T-helper 1 cell treated with Interleukin-12 subunit alpha and Interleukin-12 subunit beta and Interleukin-4 antibody, amounts not matched to agents 30 μg/mL and 1 μg/mL, for 36 hours (primary cell): ENCODE measurements around the gene TADA3.
"Not testable (repeated sequence)": the region's sequence is repeated elsewhere in the genome, so short reads cannot be mapped to it uniquely, and the experiment has no call there.

Experiments
- H3K27ac Mint-ChIP-seq: one replicate; pipeline ENCODE4 v1.8.0; 2021; ENCODE audit warnings: mild to moderate bottlenecking, mixed read lengths
- H3K27me3 Mint-ChIP-seq: one replicate; pipeline ENCODE4 v1.8.0; 2021; ENCODE audit warnings: low read depth, mixed read lengths
- H3K36me3 Mint-ChIP-seq: one replicate; pipeline ENCODE4 v1.8.0; 2021; ENCODE audit warnings: low read depth, mixed read lengths
- H3K4me1 Mint-ChIP-seq: one replicate; pipeline ENCODE4 v1.8.0; 2021; ENCODE audit warnings: low read depth, mixed read lengths
- H3K4me3 Mint-ChIP-seq: one replicate; pipeline ENCODE4 v1.8.0; 2021; ENCODE audit warnings: mild to moderate bottlenecking, moderate library complexity, mixed read lengths
- H3K9me3 Mint-ChIP-seq: one replicate; pipeline ENCODE4 v1.8.0; 2021; ENCODE audit warnings: mixed read lengths

Gene TADA3

DNA sequence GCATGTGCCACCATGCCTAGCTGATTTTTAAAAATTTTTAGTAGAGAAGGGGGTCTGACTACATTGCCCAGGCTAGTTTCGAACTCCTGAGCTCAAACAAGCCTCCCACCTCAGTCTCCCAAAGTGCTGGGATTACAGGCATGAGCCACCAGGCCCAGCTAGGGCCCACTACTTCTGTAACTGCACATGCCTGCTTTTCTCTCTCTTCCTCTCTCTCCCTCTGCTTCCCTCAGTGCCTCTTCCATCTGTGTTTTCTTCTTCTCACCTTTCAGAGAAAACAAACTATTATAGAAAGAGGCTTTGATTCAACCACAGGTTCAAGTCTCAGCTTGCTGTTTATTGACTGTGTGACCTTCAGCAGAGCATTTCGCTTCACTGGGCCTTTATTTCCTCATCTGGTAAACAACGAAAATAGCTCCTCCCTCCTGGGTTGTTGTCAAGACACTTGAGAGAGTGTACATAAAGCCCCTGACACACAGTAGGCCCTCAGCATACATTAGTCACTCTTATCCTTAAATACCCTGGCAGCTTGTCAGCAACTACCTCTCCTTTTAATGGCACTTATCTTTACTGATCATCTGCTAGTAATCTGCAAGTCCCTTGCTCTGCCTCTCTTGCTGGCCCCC lies 10.2 kb downstream of the TADA3 start:
- Mint-ChIP-seq H3K27ac (peak overlapping the region; percentile 52), H3K27me3 (no peaks in the 10 kb centered on the region), H3K4me1 (peaks cover 45% of the 10 kb centered on the region), H3K9me3 (no peaks in the 10 kb centered on the region), H3K36me3 (peaks cover 46% of the 10 kb centered on the region), H3K4me3 (no peak overlapping the region)

DNA sequence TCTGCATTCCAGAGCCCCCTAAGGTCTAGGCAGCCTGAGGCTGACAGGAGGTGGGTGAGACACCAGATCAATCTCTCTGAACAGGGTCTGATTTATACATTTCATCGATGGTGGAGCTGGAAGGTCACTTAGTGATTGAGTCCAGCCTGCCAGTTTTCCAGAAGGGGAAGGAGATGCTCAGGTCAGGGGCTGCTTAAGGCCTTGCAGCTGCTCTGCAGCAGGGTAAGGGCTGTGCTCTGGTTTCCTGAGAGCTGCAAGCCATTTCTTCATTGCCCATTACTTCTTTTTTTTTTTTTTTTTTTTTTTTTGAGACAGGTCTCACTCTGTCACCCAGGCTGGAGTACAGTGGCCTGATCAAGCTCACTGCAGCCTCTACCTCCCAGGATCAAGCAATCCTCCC lies 10.7 kb downstream of the TADA3 start:
- Mint-ChIP-seq H3K27ac (peak overlapping the region; percentile 45), H3K4me3 (no peak overlapping the region)

DNA sequence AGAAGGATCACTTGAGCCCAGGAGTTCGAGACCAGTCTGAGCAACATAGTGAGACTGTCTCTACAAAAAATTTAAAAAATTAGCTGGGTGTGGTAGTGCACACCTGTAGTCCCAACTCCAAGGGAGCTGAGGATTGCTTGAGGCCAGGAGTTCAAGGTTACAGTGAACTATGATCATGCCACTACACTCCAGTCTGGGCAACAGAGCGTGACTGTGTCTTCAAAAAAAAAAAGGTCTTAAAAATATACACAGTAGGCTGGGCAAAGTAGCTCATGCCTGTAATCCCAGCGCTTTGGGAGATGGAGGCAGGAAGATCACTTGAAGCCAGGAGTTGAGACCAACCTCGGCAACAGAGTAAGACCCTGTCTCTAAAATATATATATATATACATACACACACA lies 11.4 kb downstream of the TADA3 start:
- no peaks in the 10 kb centered on the region for H3K9me3 Mint-ChIP-seq
- H3K36me3 Mint-ChIP-seq: peaks cover 38% of the 10 kb centered on the region
- H3K27ac Mint-ChIP-seq: peak overlapping the region; percentile 81
- no peaks in the 10 kb centered on the region for H3K27me3 Mint-ChIP-seq
- H3K4me3 Mint-ChIP-seq: no peak overlapping the region
- peaks cover 45% of the 10 kb centered on the region for H3K4me1 Mint-ChIP-seq

More for the DNA sequence above, 10.7 kb downstream of the TADA3 start:
- Mint-ChIP-seq H3K9me3 (no peaks in the 10 kb centered on the region), H3K27me3 (no peaks in the 10 kb centered on the region), H3K36me3 (peaks cover 42% of the 10 kb centered on the region), H3K4me1 (peaks cover 45% of the 10 kb centered on the region)

DNA sequence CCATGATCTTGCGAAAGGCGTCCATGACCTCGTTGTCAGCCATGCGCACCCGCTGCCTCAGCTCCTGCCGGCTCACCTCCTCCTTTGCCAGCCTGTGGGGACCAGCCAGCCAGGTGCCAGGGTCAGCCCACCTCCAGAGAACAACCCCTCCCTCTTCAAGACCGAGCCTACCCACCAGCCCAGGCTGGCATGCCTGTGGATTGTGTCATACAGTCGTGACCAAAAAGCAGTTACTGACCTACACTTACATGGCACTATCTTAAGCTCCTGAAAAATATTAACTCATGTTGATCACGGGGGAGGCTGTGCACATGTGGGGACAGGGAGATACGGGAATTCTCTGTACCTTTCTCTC lies 11.8 kb downstream of the TADA3 start:
- Mint-ChIP-seq H3K9me3 (no peaks in the 10 kb centered on the region), H3K4me1 (peaks cover 44% of the 10 kb centered on the region), H3K27me3 (no peaks in the 10 kb centered on the region), H3K4me3 (no peak overlapping the region), H3K36me3 (peaks cover 35% of the 10 kb centered on the region), H3K27ac (peak overlapping the region; percentile 81)

DNA sequence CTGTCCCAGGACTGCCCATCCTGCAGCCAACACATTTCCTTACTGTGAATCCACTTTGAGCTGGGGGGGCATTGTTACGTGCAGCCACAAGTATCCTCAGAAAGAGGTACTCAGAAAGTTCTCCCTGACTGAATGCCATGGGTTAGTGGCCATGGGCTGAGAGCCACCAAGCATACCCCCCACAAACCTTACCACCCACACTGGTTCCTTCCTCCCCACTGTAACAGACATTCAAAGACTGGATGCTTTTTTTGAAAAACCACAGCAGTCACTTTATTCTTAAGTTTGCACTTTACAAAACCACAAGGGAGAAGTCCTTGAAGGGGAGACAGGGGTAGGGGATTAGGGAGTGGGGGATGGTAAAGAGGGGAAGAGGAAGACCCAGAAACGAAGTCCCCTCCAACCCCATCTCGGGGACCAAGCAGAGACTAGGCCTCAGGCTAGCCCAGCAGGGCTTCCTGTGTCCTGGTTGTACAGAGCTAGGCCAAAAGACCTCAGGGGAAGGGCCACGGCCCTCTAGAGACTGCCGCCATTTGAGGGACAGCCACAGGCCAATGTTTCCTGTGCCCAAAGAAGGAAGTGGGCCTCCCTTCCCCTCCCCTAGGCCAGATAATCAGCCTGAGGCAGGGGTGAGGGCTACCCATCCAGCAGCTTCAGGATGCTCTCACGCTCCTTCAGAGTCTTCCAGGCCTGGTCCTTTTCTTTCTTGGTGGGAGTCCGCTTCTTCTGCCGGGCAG lies 12.4 kb downstream of the TADA3 start:
- H3K27me3 Mint-ChIP-seq: no peaks in the 10 kb centered on the region
- peak overlapping the region; percentile 12 for H3K4me3 Mint-ChIP-seq
- no peaks in the 10 kb centered on the region for H3K9me3 Mint-ChIP-seq
- H3K27ac Mint-ChIP-seq: peak overlapping the region; percentile 81
- peaks cover 31% of the 10 kb centered on the region for H3K36me3 Mint-ChIP-seq
- peaks cover 42% of the 10 kb centered on the region for H3K4me1 Mint-ChIP-seq

DNA sequence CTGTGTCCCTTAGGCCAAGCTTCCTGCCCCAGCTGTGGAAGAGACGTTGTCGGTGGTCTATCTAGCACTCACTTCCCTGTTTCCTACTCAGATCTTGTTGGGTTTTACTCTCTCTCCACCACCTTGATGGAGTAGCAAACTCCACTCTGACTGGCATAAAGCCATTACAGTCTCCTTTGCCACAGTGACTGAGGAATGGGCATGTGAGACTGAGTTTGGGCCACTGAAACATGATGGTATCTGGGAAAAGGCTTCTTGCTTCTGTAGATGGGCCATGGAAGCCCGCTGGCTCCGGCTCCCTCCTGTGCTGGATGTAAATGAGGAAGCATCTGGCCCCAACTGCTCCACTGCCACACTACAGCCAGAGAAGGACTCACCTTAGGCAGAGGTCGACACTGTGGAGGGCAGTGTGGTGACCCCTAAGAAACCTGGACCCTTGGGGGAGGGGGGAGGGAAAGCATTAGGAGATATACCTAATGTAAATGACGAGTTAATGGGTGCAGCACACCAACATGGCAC lies 13.1 kb downstream of the TADA3 start:
- Mint-ChIP-seq H3K27me3 (no peaks in the 10 kb centered on the region), H3K36me3 (peaks cover 29% of the 10 kb centered on the region), H3K9me3 (no peaks in the 10 kb centered on the region), H3K27ac (peak overlapping the region; percentile 81), H3K4me3 (no peak overlapping the region), H3K4me1 (peaks cover 42% of the 10 kb centered on the region)

DNA sequence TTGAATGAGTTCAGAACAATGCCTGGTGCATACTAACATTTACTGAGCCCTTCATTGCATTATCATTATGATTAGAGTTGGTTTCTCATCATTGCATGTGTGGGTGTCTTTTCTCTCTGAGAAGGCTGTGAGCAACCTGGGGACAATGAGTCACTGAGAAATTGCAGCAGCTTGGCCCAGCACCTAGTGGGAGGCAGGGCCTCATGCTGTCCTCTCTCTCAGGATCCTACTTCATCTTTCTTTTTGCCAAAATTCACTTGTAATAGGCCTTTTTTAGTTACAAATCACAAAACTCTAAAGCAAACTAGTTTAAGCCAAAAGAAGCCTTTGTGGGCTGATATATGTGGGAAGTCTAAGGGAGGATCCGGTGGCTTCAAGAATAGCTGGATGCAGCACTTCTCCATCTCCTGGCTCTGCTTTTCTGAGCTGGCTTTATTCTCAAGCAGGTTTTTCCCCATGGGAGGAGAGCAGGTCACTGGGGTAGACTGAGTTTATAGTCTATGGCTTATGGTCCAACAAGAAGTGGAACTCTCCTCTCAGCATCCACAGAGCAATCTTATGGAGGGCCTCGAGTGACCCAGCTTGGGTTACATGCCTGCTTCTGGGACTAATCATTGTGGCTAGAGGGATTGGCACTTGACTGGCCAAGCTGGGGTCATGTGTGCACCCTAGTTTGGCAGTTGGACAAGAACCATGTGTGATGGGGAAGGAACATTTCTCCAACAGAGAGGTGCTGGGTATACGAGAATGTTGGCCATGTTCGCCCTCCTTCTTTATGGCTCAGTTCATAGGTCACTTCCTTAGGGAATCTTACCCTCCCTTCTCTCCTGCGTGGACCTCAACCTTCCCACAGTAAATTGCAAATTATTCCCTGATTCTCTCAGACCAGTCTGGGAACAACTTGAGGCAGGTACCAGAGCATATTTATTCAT lies 13.9 kb downstream of the TADA3 start:
- Mint-ChIP-seq H3K27me3 (no peaks in the 10 kb centered on the region), H3K36me3 (peaks cover 26% of the 10 kb centered on the region), H3K9me3 (no peaks in the 10 kb centered on the region), H3K27ac (peak overlapping the region; percentile 69), H3K4me1 (peaks cover 42% of the 10 kb centered on the region), H3K4me3 (no peak overlapping the region)

DNA sequence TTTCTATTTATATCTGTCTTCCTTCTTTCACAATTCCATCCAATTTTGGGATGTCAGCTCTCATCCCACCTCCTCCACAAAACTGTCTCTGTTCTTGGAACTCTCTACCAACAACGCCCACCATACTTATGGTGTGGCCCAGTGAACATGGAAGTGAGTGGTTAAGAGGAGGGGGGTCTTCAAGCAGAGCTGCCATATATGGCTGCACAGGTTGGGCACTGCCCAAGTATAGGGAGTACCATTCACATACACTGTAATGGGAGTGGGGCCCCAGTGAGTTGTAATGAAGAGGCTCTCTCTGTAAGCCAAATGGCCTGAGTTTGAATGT lies 14.6 kb downstream of the TADA3 start:
- peak overlapping the region; percentile 11 for H3K27ac Mint-ChIP-seq
- peaks cover 22% of the 10 kb centered on the region for H3K36me3 Mint-ChIP-seq
- no peak overlapping the region for H3K4me3 Mint-ChIP-seq
- peaks cover 42% of the 10 kb centered on the region for H3K4me1 Mint-ChIP-seq
- no peaks in the 10 kb centered on the region for H3K27me3 Mint-ChIP-seq
- H3K9me3 Mint-ChIP-seq: no peaks in the 10 kb centered on the region

DNA sequence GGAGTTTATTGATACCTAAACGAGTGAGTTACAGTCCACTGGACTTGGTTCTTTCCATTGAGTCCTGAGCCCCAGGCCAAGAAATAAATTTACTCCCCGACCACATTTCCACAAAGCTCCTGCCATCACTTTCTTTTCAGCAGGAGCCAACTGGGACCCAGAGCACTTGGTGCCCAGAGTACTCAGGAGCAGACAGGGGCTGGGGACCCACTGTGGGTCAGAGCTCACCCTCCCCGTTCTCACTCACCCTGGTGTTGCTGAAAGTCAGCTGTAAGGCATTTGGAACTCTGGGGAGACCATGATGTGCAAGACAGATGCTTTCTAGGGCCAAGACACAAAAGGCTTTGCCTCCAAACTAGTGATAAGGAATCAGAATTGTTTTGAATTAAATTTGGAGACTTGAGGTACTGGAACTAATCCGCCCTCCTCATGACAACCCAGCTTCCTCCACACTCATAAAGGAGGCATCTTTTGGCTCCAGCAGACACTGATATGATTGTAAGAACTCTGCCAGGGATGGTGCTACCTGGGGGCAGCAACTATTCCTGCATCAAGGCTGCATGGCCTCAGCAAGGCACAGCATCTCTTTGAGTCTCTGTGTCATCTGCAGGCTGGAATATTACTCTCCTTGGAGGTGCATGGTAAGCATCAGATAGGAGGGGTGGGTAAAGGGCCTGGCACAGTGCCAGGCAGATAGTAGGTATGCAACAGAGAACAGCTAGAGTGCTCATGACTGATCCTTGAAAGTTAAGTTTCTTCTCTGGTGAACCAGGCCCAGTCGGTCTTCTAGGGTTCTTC lies 15.2 kb downstream of the TADA3 start:
- Mint-ChIP-seq H3K36me3 (peaks cover 17% of the 10 kb centered on the region), H3K4me3 (no peak overlapping the region), H3K27me3 (no peaks in the 10 kb centered on the region), H3K27ac (no peak overlapping the region), H3K9me3 (no peaks in the 10 kb centered on the region), H3K4me1 (peaks cover 39% of the 10 kb centered on the region)

DNA sequence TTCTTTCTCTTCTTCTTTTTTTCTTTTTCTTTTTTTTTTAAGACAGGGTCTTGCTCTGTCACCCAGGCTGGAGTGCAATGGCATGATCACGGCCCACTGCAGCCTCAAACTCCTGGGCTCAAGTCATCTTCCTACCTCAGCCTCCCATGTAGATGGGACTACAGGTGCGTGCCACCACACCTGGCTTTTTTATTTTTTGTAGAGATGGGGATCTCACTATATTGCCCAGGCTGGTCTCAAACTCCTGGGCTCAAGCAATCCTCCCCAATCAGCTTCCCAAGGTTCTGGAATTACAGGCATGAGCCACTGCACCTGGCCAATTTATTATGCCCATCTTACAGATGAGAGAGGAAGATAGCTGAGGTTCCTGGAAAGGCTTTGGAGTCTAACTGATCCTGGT lies 21.3 kb downstream of the TADA3 start:
- not testable (repeated sequence) for H3K27me3 Mint-ChIP-seq, H3K9me3 Mint-ChIP-seq, H3K36me3 Mint-ChIP-seq
- Mint-ChIP-seq H3K4me1 (peaks cover 25% of the 10 kb centered on the region), H3K4me3 (peak overlapping the region; percentile 69), H3K27ac (peak overlapping the region; percentile 52)

DNA sequence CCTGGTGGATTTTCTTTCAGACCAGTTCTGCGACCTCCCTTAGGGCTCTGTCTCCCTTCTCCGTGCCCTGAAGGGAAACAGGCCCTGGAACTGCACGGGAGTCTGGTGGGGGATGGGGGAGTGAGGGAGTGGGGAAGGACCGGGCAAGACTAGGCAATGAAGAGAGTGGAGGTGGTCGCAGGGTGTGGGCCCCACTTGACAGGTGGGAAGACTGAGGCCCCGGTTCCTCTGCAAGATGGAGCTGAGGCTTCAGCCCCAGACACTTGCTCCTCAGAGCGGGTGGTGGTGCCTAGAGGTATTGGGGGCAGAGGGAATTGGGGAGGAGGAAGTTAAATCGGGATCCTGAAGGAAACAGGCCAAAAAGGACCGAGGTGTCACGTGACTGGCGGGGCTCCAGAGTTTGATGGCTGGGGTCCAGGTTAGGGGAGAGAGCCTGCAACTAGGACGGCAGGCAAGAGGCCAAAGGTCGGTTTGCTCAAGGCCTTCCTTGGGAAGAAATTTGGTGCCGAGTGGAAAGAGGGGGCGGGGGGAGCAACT lies 21.9 kb downstream of the TADA3 start:
- H3K9me3 Mint-ChIP-seq: no peaks in the 10 kb centered on the region
- peaks cover 25% of the 10 kb centered on the region for H3K4me1 Mint-ChIP-seq
- H3K4me3 Mint-ChIP-seq: peak overlapping the region; percentile 69
- H3K27ac Mint-ChIP-seq: peak overlapping the region; percentile 45
- H3K27me3 Mint-ChIP-seq: no peaks in the 10 kb centered on the region
- H3K36me3 Mint-ChIP-seq: peaks cover 1% of the 10 kb centered on the region

DNA sequence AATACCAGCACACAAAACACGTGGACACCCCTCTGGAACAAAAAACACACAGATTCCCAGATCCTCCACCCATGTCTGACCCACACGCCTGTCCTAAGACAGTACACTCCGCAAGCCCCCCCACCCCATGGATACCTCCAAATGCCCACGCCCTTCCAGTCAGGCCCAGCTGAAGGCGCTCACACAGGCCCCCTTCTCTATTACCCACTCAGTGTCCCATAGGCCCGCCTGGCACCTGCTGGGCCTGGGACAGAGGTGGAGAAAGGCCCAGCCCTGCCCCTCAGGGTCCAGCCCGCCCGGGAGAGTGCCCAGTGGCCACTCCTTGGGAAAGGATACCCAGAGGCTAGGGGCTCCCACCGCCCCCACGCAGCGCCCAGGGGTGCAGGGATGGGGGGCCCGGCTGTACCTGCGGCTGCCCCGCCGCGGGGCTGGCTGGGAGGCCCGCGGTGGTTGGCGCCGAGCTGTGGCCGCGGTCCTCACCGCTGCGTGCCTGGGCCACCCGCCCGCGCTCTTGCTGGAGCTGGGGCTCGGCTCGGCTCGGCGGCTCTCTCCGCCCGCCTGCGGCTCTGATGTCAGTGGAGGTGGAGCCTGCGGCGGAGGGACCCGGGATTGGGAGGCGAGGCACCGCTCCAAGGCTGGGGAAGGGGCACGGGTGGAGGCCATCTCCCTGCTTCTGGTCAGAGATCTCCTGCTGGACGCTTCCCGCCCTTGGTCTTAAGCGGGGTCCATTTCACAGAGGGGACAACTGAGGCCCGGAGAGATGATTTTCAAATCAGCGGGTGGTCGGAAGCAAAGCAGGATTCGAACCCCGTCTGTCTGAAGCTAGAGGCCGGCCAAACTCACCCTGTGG lies 22.6 kb downstream of the TADA3 start, which contains the start of gene CAMK1:
CAMK1 (minus strand) TSS at position 522 of the 850 bp plus-strand sequence. CDS start 2,198 bp downstream, outside the sequence.
- Mint-ChIP-seq H3K36me3 (peaks cover 5% of the 10 kb centered on the region), H3K27me3 (no peaks in the 10 kb centered on the region), H3K9me3 (no peaks in the 10 kb centered on the region), H3K4me1 (peaks cover 25% of the 10 kb centered on the region), H3K27ac (peak within 1 kb of the TSS; percentile 71), H3K4me3 (peak within 1 kb of the TSS; percentile 87)

DNA sequence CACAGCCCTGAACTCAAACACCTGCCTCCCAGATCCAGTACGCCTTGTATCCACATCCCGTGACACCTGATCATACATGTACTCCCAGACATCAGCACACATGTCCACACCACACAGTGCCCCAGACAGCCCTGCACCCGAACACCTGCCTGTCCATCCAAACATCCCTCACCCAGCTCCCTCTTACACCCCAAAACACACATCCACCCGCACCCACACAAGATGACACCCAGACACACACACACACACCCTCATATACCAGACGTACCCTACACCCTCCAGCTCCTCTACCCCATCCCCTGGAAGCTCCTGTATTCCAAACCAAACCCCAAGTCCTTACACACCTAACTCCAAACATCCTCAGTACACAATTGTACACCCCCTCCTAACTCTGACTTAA lies 23.3 kb downstream of the TADA3 start:
- H3K9me3 Mint-ChIP-seq: no peaks in the 10 kb centered on the region
- H3K36me3 Mint-ChIP-seq: peaks cover 5% of the 10 kb centered on the region
- peak overlapping the region; percentile 87 for H3K4me3 Mint-ChIP-seq
- peak overlapping the region; percentile 71 for H3K27ac Mint-ChIP-seq
- H3K27me3 Mint-ChIP-seq: no peaks in the 10 kb centered on the region
- H3K4me1 Mint-ChIP-seq: peaks cover 25% of the 10 kb centered on the region
